ENCODE results near the gene LRMDA.

LRMDA gene

DNA sequence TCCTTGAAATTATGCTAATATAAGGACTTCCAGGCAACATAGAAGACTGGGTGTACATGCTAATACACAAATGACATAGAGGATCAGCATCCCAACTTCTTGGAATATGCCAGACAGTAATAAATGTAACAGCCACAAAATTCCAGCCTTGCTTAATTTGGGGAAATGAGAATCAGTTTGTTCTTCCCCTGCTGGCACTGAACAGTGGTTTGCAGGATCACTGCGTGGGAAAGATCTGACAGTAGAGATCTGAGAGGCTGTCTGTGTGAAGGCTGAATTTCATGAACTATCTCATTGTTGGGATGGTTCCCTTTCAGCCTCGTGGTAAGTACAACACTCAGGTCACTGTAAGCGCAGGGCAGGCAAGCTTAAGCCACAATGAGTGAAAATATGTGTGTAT is 1078.0 kb downstream of the LRMDA start:
- no peak overlapping the region for H2AFZ ChIP-seq (ENCODE audit: low read depth, low read length)
- no peaks in the 10 kb centered on the region for H4K20me1 ChIP-seq (ENCODE audit: insufficient read depth, low read length)

DNA sequence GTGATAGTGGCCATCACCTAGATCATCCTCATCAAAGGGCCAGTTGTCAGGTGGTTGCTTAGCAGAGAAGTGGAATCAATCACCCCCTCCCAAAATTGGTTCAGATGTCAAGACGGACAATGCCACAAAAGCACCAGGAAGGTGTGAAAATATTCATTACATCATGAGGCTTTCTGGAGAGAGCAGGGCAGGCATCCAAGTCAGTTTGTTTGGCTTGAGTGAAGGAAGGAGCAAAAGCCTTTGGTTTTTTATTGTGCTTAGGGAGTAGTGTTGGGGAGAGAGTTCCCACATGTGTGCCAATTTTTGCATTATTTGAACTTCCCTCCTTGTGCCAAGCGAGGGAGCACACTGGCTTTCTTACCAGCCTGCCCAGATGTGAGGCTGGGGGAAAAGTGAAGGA is 1082.9 kb downstream of the LRMDA start:
- H3K4me3 ChIP-seq (ENCODE audit: low read length) = no peak overlapping the region
- TF ChIP-seq, protein P1, sequence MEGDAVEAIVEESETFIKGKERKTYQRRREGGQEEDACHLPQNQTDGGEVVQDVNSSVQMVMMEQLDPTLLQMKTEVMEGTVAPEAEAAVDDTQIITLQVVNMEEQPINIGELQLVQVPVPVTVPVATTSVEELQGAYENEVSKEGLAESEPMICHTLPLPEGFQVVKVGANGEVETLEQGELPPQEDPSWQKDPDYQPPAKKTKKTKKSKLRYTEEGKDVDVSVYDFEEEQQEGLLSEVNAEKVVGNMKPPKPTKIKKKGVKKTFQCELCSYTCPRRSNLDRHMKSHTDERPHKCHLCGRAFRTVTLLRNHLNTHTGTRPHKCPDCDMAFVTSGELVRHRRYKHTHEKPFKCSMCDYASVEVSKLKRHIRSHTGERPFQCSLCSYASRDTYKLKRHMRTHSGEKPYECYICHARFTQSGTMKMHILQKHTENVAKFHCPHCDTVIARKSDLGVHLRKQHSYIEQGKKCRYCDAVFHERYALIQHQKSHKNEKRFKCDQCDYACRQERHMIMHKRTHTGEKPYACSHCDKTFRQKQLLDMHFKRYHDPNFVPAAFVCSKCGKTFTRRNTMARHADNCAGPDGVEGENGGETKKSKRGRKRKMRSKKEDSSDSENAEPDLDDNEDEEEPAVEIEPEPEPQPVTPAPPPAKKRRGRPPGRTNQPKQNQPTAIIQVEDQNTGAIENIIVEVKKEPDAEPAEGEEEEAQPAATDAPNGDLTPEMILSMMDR (IDR thresholded peaks at IDR 0.05; ENCODE audit: low read depth, low read length) = no peak
- TF ChIP-seq EZH2phosphoT487 (IDR thresholded peaks at IDR 0.05; ENCODE audit: low read depth) = no peak
- H3K9ac ChIP-seq (ENCODE audit: low read length) = no peak overlapping the region
- H3K36me3 ChIP-seq (replicated peaks; ENCODE audit: low read depth, low read length) = no peaks in the 10 kb centered on the region
- no peaks in the 10 kb centered on the region for H3K27me3 ChIP-seq (ENCODE audit: low read depth, low read length)
- H4K20me1 ChIP-seq (ENCODE audit: insufficient read depth, low read length) = no peaks in the 10 kb centered on the region
- H3K27ac ChIP-seq (ENCODE audit: low read length) = no peak overlapping the region
- H3K4me1 ChIP-seq (ENCODE audit: low read length) = no peaks in the 10 kb centered on the region
- H3K79me2 ChIP-seq (ENCODE audit: low read length) = no peaks in the 10 kb centered on the region
- H2AFZ ChIP-seq (ENCODE audit: low read depth, low read length) = no peak overlapping the region
- no peak overlapping the region for H3K4me2 ChIP-seq (ENCODE audit: low read length)
- no peaks in the 10 kb centered on the region for H3K9me3 ChIP-seq (ENCODE audit: insufficient read depth, low read length)

More for the DNA sequence above, 1078.0 kb downstream of the LRMDA start:
- Histone ChIP-seq H3K9me3 (ENCODE audit: insufficient read depth, low read length) (no peaks in the 10 kb centered on the region), H3K27me3 (ENCODE audit: low read depth, low read length) (no peaks in the 10 kb centered on the region), H3K79me2 (ENCODE audit: low read length) (no peaks in the 10 kb centered on the region), H3K4me3 (ENCODE audit: low read length) (no peak overlapping the region), H3K27ac (ENCODE audit: low read length) (no peak overlapping the region), H3K4me1 (ENCODE audit: low read length) (no peaks in the 10 kb centered on the region), H3K9ac (ENCODE audit: low read length) (no peak overlapping the region), H3K36me3 (replicated peaks; ENCODE audit: low read depth, low read length) (no peaks in the 10 kb centered on the region), H3K4me2 (ENCODE audit: low read length) (no peak overlapping the region)
- no peak for TF ChIP-seq EZH2phosphoT487 (IDR thresholded peaks at IDR 0.05; ENCODE audit: low read depth)
- TF ChIP-seq, protein P1 (IDR thresholded peaks at IDR 0.05; ENCODE audit: low read depth, low read length) = no peak

DNA sequence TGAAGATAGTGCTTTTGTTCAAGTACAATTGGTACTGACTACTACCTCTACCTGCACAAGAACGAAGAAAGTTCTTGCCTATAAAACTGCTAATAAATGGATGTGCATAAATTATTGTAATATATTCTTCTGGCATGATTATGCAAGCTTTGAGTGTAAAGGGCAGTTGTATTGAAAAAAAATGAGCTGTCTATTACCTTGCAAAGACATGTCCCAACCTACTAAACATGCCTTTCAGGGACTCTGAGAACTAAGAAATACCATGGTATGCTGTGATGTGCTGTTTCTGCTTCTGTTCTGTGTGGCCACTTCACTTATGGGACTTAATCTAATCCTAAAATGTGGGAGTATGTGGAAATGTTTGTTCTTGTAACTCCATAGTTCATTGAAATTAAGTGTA is 1083.4 kb downstream of the LRMDA start:
- no peak overlapping the region for H3K4me2 ChIP-seq (ENCODE audit: low read length)

DNA sequence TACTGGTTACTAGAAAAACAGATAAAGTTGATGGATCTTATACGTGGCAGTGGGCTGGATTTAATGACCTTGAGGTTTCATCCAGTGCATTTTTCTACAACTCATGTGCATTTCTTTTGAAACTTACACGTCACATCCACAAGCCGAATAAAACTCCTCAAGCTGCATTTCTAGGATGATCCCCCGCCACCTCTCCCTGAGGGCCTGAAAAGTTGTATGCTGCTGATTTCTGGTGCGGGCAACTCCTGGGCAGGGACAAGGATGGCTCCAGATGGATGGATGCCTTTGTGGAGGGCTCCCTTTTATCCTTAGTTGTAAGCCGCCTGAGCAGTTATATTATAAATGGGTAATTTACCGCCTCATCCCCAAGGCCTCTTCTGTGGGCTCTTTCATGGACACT is 1091.1 kb downstream of the LRMDA start:
- TF ChIP-seq EZH2phosphoT487 (IDR thresholded peaks at IDR 0.05; ENCODE audit: low read depth) = no peak
- TF ChIP-seq, protein P1 (IDR thresholded peaks at IDR 0.05; ENCODE audit: low read depth, low read length) = no peak
- H3K79me2 ChIP-seq (ENCODE audit: low read length) = no peaks in the 10 kb centered on the region
- H2AFZ ChIP-seq (ENCODE audit: low read depth, low read length) = no peak overlapping the region
- H3K27me3 ChIP-seq (ENCODE audit: low read depth, low read length) = no peaks in the 10 kb centered on the region
- no peaks in the 10 kb centered on the region for H3K9me3 ChIP-seq (ENCODE audit: insufficient read depth, low read length)
- no peak overlapping the region for H3K9ac ChIP-seq (ENCODE audit: low read length)
- H3K4me3 ChIP-seq (ENCODE audit: low read length) = no peak overlapping the region
- H3K4me2 ChIP-seq (ENCODE audit: low read length) = no peak overlapping the region
- H4K20me1 ChIP-seq (ENCODE audit: insufficient read depth, low read length) = no peaks in the 10 kb centered on the region
- no peak overlapping the region for H3K27ac ChIP-seq (ENCODE audit: low read length)
- no peaks in the 10 kb centered on the region for H3K36me3 ChIP-seq (replicated peaks; ENCODE audit: low read depth, low read length)
- H3K4me1 ChIP-seq (ENCODE audit: low read length) = no peaks in the 10 kb centered on the region

More for the DNA sequence above, 1083.4 kb downstream of the LRMDA start:
- Histone ChIP-seq H3K9me3 (ENCODE audit: insufficient read depth, low read length) (no peaks in the 10 kb centered on the region), H3K9ac (ENCODE audit: low read length) (no peak overlapping the region), H4K20me1 (ENCODE audit: insufficient read depth, low read length) (no peaks in the 10 kb centered on the region), H3K79me2 (ENCODE audit: low read length) (no peaks in the 10 kb centered on the region), H3K27ac (ENCODE audit: low read length) (no peak overlapping the region), H3K36me3 (replicated peaks; ENCODE audit: low read depth, low read length) (no peaks in the 10 kb centered on the region), H2AFZ (ENCODE audit: low read depth, low read length) (no peak overlapping the region), H3K4me3 (ENCODE audit: low read length) (no peak overlapping the region), H3K27me3 (ENCODE audit: low read depth, low read length) (no peaks in the 10 kb centered on the region), H3K4me1 (ENCODE audit: low read length) (no peaks in the 10 kb centered on the region)
- TF ChIP-seq EZH2phosphoT487 (IDR thresholded peaks at IDR 0.05; ENCODE audit: low read depth) = no peak
- TF ChIP-seq, protein P1 (IDR thresholded peaks at IDR 0.05; ENCODE audit: low read depth, low read length) = no peak

Data from OCI-LY3 (cell line).